HG03135 (cell line): ENCODE results near the gene GNB1.
"Not testable (repeated sequence)": the region's sequence is repeated elsewhere in the genome, so short reads cannot be mapped to it uniquely, and the experiment has no call there.

Experiments
- ATAC-seq: cut with Tn5 transposase; IDR thresholded peaks from one replicate; pipeline ENCODE4 v1.9.1; 2021; ENCODE audit warnings: mild to moderate bottlenecking, moderate library complexity; ENCODE audit not compliant: unreplicated experiment

Gene GNB1

DNA sequence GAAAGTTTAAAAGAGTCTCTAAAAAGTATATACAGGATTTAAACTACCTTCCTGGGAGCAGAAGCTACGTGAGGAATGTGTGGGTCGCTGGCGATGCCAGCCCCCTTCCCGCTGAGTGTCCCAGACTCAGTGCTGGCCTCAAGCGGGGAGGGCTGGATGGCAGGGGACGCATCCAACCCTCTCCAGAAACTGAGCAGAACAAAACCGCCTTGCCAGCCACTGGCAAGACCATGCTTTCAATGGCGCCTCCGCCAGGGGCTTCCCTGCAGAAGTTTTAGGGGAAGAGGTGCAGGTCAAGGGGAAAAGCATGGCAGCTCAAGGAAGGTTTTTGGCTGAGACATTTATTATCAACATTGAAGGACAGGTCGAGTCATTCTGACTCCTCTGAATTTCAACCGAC lies 138.7 kb downstream of the GNB1 start:
- no peak for ATAC-seq

GRCh38 chr1:1749941-1750340 lies 140.9 kb downstream of the GNB1 start:
- not testable (repeated sequence) for ATAC-seq

- ATAC-seq = no peak
These were observed 142.1 kb downstream of the GNB1 start for GRCh38 chr1:1748686-1749321.

DNA sequence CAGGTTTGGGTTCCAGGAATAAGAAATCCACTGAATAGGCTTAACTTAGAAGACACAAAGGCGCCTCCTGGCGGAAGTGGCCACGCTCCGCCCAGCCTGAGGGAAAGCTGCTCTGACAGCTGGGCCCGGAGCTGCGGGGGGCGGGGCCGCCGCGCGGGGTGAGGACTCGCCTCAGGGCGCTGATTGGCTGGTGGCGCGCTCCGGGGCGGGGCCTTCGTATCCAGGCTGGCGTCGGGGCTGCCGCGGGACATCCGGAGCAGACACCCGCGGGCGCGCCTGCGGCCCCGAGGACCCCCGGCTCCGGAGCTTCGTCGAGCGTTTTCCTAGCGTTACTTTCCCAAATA lies 144.3 kb downstream of the GNB1 start:
- ATAC-seq = peak; percentile 86

DNA sequence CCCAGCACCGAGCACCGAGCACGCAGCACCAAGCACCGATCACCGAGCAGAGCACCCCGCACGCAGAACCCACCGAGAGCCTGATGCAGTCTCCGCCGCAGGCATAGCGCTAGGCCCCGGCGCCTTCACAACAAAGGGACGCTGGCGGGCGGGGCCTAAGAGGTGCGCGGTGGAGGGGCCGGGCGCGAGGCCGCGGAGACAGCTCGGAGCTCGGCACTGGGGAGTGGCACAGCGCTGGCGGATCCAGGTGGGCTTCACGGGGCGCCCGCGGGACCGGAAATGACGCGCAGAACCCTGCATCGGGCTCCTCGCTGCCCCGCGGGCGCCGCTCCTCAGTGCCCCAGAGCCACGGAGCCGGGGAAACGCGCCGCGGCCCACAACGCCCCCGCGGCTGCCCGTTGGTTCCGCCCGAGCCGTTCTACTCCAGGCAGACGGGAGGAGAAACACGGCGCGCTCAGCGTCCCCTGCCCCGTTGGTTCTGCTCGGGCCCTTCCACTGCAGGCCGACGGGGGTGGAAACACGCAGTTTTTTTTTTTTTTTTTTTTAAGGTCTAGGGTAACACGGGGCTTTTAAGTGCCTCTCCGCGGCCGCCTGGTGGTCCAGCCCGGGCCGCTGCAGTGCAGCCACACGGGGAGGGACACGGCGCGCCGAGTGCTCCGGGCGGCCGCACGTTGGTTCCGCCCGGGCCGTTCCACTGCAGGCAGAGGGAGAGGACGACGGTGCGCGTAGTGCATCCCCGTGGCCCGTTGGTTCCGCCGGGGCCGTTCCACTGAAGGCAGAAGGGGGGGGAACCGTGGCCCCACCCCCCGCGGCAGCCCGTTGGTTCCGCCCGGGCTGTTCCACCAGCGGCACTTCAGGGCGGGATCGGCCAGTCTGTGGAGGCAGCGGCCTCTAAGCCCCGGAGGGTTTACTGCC lies 145.0 kb downstream of the GNB1 start:
- ATAC-seq = peak; percentile 51

DNA sequence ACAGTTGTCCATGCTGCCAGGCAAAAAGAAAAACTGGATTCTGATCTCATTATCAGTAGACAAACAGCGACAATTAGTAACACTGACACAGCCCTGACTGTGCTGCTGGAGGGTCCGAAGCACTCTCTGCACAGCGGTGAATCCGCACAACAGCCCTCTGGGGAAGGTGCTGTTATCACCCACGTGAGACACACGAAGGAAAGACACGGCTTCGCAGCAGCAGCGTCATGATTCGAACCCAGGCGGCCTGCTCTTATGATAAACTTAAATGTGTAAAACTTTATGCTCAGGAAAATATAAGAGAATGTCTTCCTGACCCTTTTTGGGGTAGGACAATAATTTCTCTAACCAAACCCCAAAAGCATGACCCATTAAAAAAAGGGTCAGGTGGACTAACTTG lies 148.4 kb downstream of the GNB1 start:
- not testable (repeated sequence) for ATAC-seq

DNA sequence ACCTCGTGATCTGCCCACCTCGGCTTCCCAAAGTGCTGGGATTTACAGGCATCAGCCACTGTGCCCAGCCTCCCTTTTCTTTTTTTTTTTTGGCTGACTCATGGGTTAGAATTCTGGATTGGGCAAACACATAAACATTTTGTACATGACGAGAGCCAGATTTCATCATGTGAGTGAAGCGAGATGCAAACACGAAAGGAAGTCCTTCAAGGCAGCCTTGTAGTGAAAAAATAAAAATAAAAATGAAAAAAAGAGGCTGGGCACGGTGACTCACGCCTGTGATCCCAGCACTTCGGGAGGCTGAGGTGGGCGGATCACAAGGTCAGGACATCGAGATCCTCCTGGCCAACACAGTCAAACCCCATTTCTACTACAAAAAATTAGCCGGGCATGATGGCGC lies 149.9 kb downstream of the GNB1 start:
- ATAC-seq = not testable (repeated sequence)

DNA sequence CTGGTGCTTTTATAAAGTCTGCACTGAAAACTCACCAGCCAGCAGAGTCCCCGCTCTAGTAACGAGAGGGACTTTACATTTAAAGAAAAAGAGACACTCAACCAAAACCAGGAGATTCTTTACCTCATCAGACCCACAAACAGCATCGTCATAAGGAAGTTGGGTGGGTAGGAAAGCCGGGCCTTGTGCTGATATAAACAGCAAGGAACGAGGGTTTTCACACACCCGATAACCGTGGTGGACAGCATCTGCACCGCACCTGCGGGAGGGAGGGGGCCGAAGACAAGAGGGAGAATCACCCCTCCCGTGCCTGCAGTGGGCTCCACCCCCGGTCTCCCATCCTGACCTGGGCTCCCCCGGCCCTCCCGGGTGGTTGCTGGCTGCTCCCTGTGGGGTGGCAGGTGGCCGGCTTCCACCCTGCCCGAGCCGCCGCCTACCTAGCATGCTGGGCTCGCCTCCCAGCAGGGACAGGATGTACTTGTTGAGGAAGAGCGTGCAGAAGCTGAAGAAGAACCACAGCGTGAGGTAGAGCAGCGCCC lies 152.0 kb downstream of the GNB1 start:
- ATAC-seq = not testable (repeated sequence)

DNA sequence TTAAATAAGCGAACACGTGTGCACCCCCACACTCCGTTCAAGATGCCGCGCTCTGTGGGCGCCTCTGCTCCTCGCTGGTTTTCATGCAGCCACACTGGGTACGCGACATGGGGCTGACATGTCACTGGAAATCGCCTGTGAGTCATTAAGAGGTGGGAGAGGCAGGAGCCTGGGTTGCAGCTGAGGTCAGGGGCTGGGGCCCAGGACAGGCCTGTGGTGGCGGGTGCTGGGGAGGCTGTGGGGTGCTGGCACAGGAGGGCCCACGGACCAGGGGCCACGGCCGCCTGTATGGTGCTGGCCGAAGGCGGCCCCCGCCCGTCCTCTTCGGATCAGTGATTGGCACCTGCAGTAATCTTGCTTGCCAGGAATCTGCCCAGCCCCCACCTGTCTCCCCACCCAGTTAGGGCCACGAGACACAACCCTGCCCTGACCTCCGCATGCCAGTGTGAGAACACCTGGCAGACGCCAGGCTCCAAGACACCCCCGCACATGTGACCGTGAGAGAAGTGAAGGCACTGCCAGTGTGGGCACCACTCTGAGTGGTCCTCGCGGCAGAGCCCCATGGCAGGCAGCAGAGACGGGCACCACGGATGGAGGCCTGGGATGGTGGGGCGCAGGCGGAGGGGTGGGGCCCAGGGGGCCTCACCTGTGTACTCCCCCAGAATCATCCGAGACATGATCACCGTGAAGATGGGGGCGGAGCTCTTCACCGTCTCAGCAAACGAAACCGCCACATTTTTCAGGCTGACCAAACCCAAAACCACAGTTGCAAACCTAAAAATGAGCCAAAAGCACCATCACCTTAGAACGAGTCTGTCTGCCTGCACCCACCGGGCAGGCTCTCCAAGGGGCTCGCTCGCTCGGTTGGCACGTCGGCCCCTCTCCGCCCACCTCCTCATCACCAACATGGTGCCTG lies 153.0 kb downstream of the GNB1 start:
- ATAC-seq = not testable (repeated sequence)
